Measurements from ENCODE around the gene TRERF1.
A peak's percentile ranks its signal among the peaks of the same experiment; 100 is the strongest.

Gene TRERF1

GRCh38 chr6:42313941-42314570 lies 137.7 kb downstream of the TRERF1 start:
- H3K4ac ChIP-seq (ENCODE audit: low read depth in 1 of 2, low read length in 2 of 2): no peak overlapping the region
- H2BK5ac ChIP-seq (ENCODE audit: low read depth, low read length, poor library complexity, severe bottlenecking): no peak overlapping the region
- no peaks in the 10 kb centered on the region for H3K27me3 ChIP-seq (ENCODE audit: control insufficient read depth in 1 of 2, insufficient read depth in 1 of 2, low read length in 2 of 2)
- H3K4me2 ChIP-seq (ENCODE audit: low read length, poor library complexity, severe bottlenecking): no peak overlapping the region
- peak overlapping the region; percentile 6 to 35 for H3K18ac ChIP-seq (ENCODE audit: low read depth in 1 of 2, low read length in 2 of 2)
- H2BK12ac ChIP-seq (ENCODE audit: low read length in 2 of 2): peak overlapping the region in 1 of 2 experiments; percentile 32
- WGBS: 35% methylated on average over 7 of the region's 9 CpGs
- H2BK120ac ChIP-seq (ENCODE audit: low read depth, low read length): no peak overlapping the region
- no peak overlapping the region for H3K14ac ChIP-seq (ENCODE audit: low read length in 2 of 2)
- H3K36me3 ChIP-seq (ENCODE audit: control insufficient read depth in 1 of 2, insufficient read depth in 2 of 2, low read depth in 1 of 2, low read length in 2 of 2): peaks cover 6 to 15% of the 10 kb centered on the region in 2 experiments
- DNase-seq: peak; percentile 70
- peak overlapping the region; percentile 64 for H2AK5ac ChIP-seq (ENCODE audit: low read length, severe bottlenecking)
- H3K79me1 ChIP-seq (replicated peaks; ENCODE audit: low read length, poor library complexity, severe bottlenecking): peaks cover 21% of the 10 kb centered on the region
- peaks cover 26% of the 10 kb centered on the region for H3K4me1 ChIP-seq (ENCODE audit: control insufficient read depth, insufficient read depth, low read depth, low read length)
- H2AFZ ChIP-seq (ENCODE audit: low read depth, low read length): no peak overlapping the region
- peak overlapping the region; percentile 57 for H3K9ac ChIP-seq (ENCODE audit: low read length)
- no peaks in the 10 kb centered on the region for H3K9me3 ChIP-seq (ENCODE audit: control insufficient read depth, low read length)
- no peak overlapping the region for H4K91ac ChIP-seq (ENCODE audit: low read length)
- H2BK15ac ChIP-seq (ENCODE audit: low read depth, poor library complexity, severe bottlenecking): no peak overlapping the region
- no peak overlapping the region for H3K27ac ChIP-seq (ENCODE audit: low read length, poor library complexity, severe bottlenecking)
- peak overlapping the region in 1 of 2 experiments; percentile 52 for H3K4me3 ChIP-seq (ENCODE audit: insufficient read depth in 1 of 2, low read depth in 1 of 2, low read length in 2 of 2)
- no peak overlapping the region for H3K23ac ChIP-seq (ENCODE audit: low read length in 2 of 2)
- H4K8ac ChIP-seq (ENCODE audit: low read length): no peak overlapping the region

GRCh38 chr6:42313038-42313437 lies 138.7 kb downstream of the TRERF1 start:
- Histone ChIP-seq H3K36me3 (ENCODE audit: control insufficient read depth in 1 of 2, insufficient read depth in 2 of 2, low read depth in 1 of 2, low read length in 2 of 2) (peaks cover 6 to 13% of the 10 kb centered on the region in 2 experiments), H3K4me1 (ENCODE audit: control insufficient read depth, insufficient read depth, low read depth, low read length) (peaks cover 26% of the 10 kb centered on the region), H3K23ac (ENCODE audit: low read length in 2 of 2) (no peak overlapping the region), H3K27me3 (ENCODE audit: control insufficient read depth in 1 of 2, insufficient read depth in 1 of 2, low read length in 2 of 2) (no peaks in the 10 kb centered on the region), H2BK5ac (ENCODE audit: low read depth, low read length, poor library complexity, severe bottlenecking) (no peak overlapping the region), H2BK120ac (ENCODE audit: low read depth, low read length) (peak overlapping the region; percentile 78), H2BK15ac (ENCODE audit: low read depth, poor library complexity, severe bottlenecking) (no peak overlapping the region), H3K14ac (ENCODE audit: low read length in 2 of 2) (no peak overlapping the region), H3K9ac (ENCODE audit: low read length) (peak overlapping the region; percentile 57), H3K18ac (ENCODE audit: low read depth in 1 of 2, low read length in 2 of 2) (peak overlapping the region; percentile 15 to 46), H3K79me1 (replicated peaks; ENCODE audit: low read length, poor library complexity, severe bottlenecking) (peaks cover 21% of the 10 kb centered on the region), H2BK12ac (ENCODE audit: low read length in 2 of 2) (peak overlapping the region; percentile 6 to 32), H3K4ac (ENCODE audit: low read depth in 1 of 2, low read length in 2 of 2) (peak overlapping the region in 1 of 2 experiments; percentile 57), H3K27ac (ENCODE audit: low read length, poor library complexity, severe bottlenecking) (no peak overlapping the region), H4K8ac (ENCODE audit: low read length) (peak overlapping the region; percentile 69), H2AFZ (ENCODE audit: low read depth, low read length) (no peak overlapping the region), H2AK5ac (ENCODE audit: low read length, severe bottlenecking) (no peak overlapping the region), H3K4me3 (ENCODE audit: insufficient read depth in 1 of 2, low read depth in 1 of 2, low read length in 2 of 2) (peak overlapping the region in 1 of 2 experiments; percentile 52), H4K91ac (ENCODE audit: low read length) (peak overlapping the region; percentile 64), H3K4me2 (ENCODE audit: low read length, poor library complexity, severe bottlenecking) (no peak overlapping the region), H3K9me3 (ENCODE audit: control insufficient read depth, low read length) (no peaks in the 10 kb centered on the region)
- DNase-seq: peak; percentile 79
- 24% methylated on average over 5 of the region's 6 CpGs for WGBS

- no peak overlapping the region for H3K9ac ChIP-seq (ENCODE audit: low read length)
- WGBS: no CpG with 5 or more reads among the region's 2 CpGs
- H3K23ac ChIP-seq (ENCODE audit: low read length in 2 of 2): no peak overlapping the region
These were observed 144.6 kb downstream of the TRERF1 start for GRCh38 chr6:42307141-42307470.

GRCh38 chr6:42306439-42307140 lies 145.1 kb downstream of the TRERF1 start:
- WGBS: 97% methylated on average over 7 of the region's 7 CpGs
- H3K14ac ChIP-seq (ENCODE audit: low read length in 2 of 2): no peak overlapping the region
- H3K18ac ChIP-seq (ENCODE audit: low read depth in 1 of 2, low read length in 2 of 2): no peak overlapping the region
- peaks cover 40% of the 10 kb centered on the region for H3K79me1 ChIP-seq (replicated peaks; ENCODE audit: low read length, poor library complexity, severe bottlenecking)
- no peak overlapping the region for H2BK5ac ChIP-seq (ENCODE audit: low read depth, low read length, poor library complexity, severe bottlenecking)
- no peak overlapping the region for H2BK15ac ChIP-seq (ENCODE audit: low read depth, poor library complexity, severe bottlenecking)
- no peak overlapping the region for H2AK5ac ChIP-seq (ENCODE audit: low read length, severe bottlenecking)
- H3K9ac ChIP-seq (ENCODE audit: low read length): no peak overlapping the region
- H2AFZ ChIP-seq (ENCODE audit: low read depth, low read length): no peak overlapping the region
- no peaks in the 10 kb centered on the region for H3K27me3 ChIP-seq (ENCODE audit: control insufficient read depth in 1 of 2, insufficient read depth in 1 of 2, low read length in 2 of 2)
- H3K9me3 ChIP-seq (ENCODE audit: control insufficient read depth, low read length): no peaks in the 10 kb centered on the region
- H3K4me1 ChIP-seq (ENCODE audit: control insufficient read depth, insufficient read depth, low read depth, low read length): peaks cover 7% of the 10 kb centered on the region
- no peak overlapping the region for H3K23ac ChIP-seq (ENCODE audit: low read length in 2 of 2)
- H3K4ac ChIP-seq (ENCODE audit: low read depth in 1 of 2, low read length in 2 of 2): no peak overlapping the region
- no peak overlapping the region for H3K27ac ChIP-seq (ENCODE audit: low read length, poor library complexity, severe bottlenecking)
- H2BK12ac ChIP-seq (ENCODE audit: low read length in 2 of 2): no peak overlapping the region
- no peak for DNase-seq
- no peak overlapping the region for H3K4me2 ChIP-seq (ENCODE audit: low read length, poor library complexity, severe bottlenecking)
- H2BK120ac ChIP-seq (ENCODE audit: low read depth, low read length): no peak overlapping the region
- peaks cover 0 to 9% of the 10 kb centered on the region in 2 experiments for H3K36me3 ChIP-seq (ENCODE audit: control insufficient read depth in 1 of 2, insufficient read depth in 2 of 2, low read depth in 1 of 2, low read length in 2 of 2)
- H3K4me3 ChIP-seq (ENCODE audit: insufficient read depth in 1 of 2, low read depth in 1 of 2, low read length in 2 of 2): no peak overlapping the region
- no peak overlapping the region for H4K8ac ChIP-seq (ENCODE audit: low read length)
- no peak overlapping the region for H4K91ac ChIP-seq (ENCODE audit: low read length)

More at GRCh38 chr6:42307141-42307470, 144.6 kb downstream of the TRERF1 start:
- DNase-seq: no peak
- Histone ChIP-seq H4K91ac (ENCODE audit: low read length) (no peak overlapping the region), H3K27me3 (ENCODE audit: control insufficient read depth in 1 of 2, insufficient read depth in 1 of 2, low read length in 2 of 2) (no peaks in the 10 kb centered on the region), H3K4me2 (ENCODE audit: low read length, poor library complexity, severe bottlenecking) (no peak overlapping the region), H3K4me1 (ENCODE audit: control insufficient read depth, insufficient read depth, low read depth, low read length) (peaks cover 5% of the 10 kb centered on the region), H2AK5ac (ENCODE audit: low read length, severe bottlenecking) (no peak overlapping the region), H3K79me1 (replicated peaks; ENCODE audit: low read length, poor library complexity, severe bottlenecking) (peaks cover 40% of the 10 kb centered on the region), H3K9me3 (ENCODE audit: control insufficient read depth, low read length) (no peaks in the 10 kb centered on the region), H2BK5ac (ENCODE audit: low read depth, low read length, poor library complexity, severe bottlenecking) (no peak overlapping the region), H2BK15ac (ENCODE audit: low read depth, poor library complexity, severe bottlenecking) (no peak overlapping the region), H3K18ac (ENCODE audit: low read depth in 1 of 2, low read length in 2 of 2) (no peak overlapping the region), H3K4ac (ENCODE audit: low read depth in 1 of 2, low read length in 2 of 2) (no peak overlapping the region), H2BK12ac (ENCODE audit: low read length in 2 of 2) (no peak overlapping the region), H2BK120ac (ENCODE audit: low read depth, low read length) (no peak overlapping the region), H3K36me3 (ENCODE audit: control insufficient read depth in 1 of 2, insufficient read depth in 2 of 2, low read depth in 1 of 2, low read length in 2 of 2) (peaks cover 1 to 14% of the 10 kb centered on the region in 2 experiments), H3K14ac (ENCODE audit: low read length in 2 of 2) (no peak overlapping the region), H2AFZ (ENCODE audit: low read depth, low read length) (no peak overlapping the region), H3K4me3 (ENCODE audit: insufficient read depth in 1 of 2, low read depth in 1 of 2, low read length in 2 of 2) (no peak overlapping the region), H3K27ac (ENCODE audit: low read length, poor library complexity, severe bottlenecking) (no peak overlapping the region), H4K8ac (ENCODE audit: low read length) (no peak overlapping the region)

All from mesenchymal stem cell (in vitro differentiated cells and primary cell).